ENCODE results near the gene PFKP.
A peak's percentile ranks its signal among the peaks of the same experiment; 100 is the strongest.

Gene PFKP

DNA sequence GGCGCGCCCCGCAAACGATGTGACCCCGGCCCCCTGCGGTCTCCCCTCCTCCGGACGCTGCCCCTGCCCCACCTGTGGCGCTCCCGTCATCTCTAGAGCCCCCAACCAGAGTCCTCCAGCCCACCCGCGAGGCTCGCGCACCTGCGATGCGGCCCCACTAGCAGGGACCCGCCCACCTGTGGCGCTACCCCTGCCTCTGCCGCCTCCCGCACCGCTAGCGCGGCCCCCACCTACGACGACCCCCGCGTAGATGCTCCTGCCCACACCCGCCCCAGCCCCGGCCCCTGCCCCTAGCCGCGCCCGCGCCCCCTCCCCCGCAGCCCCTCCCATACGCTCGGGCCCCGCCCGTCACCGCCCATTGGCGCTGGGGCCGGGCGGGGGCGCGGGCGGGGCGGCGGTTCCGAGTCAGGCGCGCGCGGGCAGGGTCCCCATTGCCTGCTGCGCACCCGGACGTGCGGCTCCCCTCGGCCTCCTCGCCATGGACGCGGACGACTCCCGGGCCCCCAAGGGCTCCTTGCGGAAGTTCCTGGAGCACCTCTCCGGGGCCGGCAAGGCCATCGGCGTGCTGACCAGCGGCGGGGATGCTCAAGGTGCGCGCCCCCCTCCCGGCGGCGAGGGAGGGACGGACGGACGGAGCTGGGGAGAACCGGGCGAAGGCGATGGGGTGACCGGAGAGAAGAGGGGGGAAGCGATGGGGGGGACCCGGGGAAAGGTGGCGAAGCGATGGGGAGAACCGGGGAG lies at the start of gene PFKP:
Gene PFKP, plus strand, starts transcription at position 431 of the 741 bp plus-strand sequence. Its CDS starts 48 bp downstream, at position 479.
- no peak for TF ChIP-seq ZNF274 (IDR thresholded peaks at IDR 0.05; ENCODE audit: low read depth, low read length)
- H3K4me3 ChIP-seq (ENCODE audit: low read length): peak within 1 kb of the TSS; percentile 95

DNA sequence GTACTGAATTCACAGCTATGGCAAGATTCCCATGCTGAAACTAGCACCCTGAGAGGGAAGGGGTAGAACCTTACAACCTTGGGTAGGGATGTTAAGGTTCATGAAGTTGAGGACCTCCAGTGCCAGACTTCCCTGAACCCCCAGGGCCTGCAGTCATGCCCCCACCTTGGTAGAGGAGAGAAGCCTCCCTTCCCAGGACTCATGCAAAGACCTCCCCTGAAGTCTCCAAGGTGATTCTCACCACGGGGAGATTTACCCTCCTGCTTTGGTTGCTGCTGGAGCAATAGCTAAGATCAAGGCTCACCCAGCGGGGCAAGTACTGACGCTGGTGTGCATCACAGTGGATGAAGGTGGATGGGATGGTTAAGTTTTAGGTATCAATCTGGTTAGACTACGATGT lies 49.1 kb upstream of the PFKP start:
- no peak overlapping the region for H3K4me3 ChIP-seq (ENCODE audit: low read length)
- TF ChIP-seq ZNF274 (IDR thresholded peaks at IDR 0.05; ENCODE audit: low read depth, low read length): no peak

DNA sequence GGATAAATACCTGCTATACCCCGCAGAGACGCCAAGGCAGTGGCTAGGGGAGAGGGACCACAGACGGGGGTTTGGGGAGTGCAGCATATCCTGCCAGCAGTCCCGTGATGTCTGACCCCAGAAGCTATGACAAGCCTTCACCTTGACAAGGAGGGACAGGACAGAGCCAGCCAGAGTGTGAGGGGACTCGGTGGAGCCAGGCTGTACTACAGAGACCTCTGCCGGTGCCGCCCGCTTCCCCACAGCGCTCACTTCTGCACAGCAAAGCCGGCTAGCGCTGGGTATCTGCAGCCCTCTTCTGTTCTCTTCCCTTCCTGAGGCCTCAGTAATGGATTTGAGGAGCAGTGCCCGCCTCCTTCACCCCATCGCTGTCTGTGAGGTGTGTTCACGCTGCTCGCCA lies 47.0 kb upstream of the PFKP start:
- TF ChIP-seq ZNF274 (IDR thresholded peaks at IDR 0.05; ENCODE audit: low read depth, low read length): no peak
- no peak overlapping the region for H3K4me3 ChIP-seq (ENCODE audit: low read length)

DNA sequence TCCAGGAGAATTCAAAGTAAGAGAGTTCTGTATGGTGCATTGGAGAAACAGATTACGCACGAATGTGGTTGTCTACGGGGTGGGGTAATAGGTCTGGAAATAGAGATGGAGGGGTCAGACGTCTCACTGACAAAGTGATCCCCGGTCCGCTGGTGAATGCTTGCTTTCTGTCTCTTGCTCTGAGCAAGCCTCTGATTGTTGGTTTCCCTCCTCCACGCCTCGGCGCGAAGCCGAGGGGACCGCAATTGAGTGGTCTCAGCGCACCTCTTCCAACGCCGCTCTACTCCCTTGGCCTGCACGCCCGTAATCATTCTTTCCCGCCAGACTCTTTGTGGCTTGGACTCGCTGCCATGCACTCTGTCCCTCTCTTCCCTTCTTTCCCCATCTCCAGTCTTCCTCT lies 46.5 kb upstream of the PFKP start:
- no peak overlapping the region for H3K4me3 ChIP-seq (ENCODE audit: low read length)
- no peak for TF ChIP-seq ZNF274 (IDR thresholded peaks at IDR 0.05; ENCODE audit: low read depth, low read length)

DNA sequence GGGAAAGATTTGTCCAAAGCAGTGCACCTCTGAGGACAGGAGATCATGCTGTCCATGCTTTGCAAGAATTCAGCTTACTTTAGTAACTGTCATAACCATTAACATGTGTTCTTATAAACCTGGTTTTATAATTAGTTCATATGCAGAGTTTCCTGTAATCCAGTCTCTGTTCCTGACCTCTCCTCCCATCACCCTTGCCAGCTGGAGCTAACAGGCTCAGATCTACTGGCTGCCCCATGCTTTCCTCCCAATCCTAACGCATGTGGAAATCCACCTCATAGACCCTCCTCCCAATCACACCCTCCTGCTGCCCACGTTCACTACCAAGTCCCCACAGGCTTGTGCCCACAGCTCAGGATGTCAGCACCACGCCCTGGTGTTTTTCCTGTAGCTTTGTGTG lies 45.3 kb upstream of the PFKP start:
- no peak for TF ChIP-seq ZNF274 (IDR thresholded peaks at IDR 0.05; ENCODE audit: low read depth, low read length)

DNA sequence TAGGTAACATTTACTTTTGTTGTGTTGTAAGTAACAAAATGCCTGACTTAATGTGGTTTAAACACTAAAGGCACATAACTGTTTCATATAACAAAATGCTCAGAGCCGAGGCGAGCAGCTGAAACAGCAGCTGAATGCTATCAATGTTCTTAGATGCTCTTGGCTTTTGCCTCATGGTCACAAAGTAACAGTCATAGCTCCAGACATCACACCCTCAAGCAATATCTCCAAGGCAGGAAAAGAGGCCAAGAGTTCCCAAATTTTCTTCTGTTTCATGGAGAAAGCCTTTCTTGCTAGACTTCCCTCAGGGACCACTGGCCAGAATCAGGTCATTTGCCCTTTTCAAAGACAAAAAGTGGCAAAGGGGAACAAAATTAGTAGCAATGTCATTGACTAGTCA lies 43.5 kb upstream of the PFKP start:
- no peak for TF ChIP-seq ZNF274 (IDR thresholded peaks at IDR 0.05; ENCODE audit: low read depth, low read length)
- H3K4me3 ChIP-seq (ENCODE audit: low read length): no peak overlapping the region

More for the DNA sequence above, 45.3 kb upstream of the PFKP start:
- H3K4me3 ChIP-seq (ENCODE audit: low read length): no peak overlapping the region

DNA sequence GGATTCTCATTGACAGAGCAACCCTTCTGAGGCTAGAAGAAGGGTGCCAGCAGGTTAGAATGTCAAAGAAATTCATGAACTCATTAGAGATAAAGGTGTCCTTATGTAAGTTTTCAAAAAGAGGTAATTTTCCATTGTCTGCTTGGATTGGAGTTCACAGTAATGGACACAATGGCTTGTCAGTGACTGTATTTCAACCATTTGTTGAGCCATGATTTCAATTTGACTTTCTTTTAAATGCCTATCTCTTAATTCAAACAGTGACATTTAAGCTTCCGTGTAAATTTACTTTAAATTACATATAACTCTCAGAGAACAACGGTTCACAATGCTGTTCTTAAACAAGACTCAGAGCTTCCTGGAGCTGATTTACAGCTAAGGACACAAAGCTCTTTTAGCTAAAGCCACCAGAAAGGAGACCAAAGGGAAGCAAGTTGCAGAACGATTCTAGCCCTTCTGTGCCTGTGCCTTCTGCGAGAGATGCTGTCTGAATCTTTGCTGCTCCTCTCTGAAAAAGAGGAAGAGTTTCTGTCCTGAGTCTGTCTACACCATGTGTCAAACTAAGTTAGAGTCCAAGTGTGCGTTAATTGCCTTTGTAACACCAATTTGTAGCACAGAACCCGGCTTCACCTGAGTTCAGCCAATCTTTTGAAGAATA lies 42.2 kb upstream of the PFKP start:
- no peak overlapping the region for H3K4me3 ChIP-seq (ENCODE audit: low read length)
- TF ChIP-seq ZNF274 (IDR thresholded peaks at IDR 0.05; ENCODE audit: low read depth, low read length): no peak

DNA sequence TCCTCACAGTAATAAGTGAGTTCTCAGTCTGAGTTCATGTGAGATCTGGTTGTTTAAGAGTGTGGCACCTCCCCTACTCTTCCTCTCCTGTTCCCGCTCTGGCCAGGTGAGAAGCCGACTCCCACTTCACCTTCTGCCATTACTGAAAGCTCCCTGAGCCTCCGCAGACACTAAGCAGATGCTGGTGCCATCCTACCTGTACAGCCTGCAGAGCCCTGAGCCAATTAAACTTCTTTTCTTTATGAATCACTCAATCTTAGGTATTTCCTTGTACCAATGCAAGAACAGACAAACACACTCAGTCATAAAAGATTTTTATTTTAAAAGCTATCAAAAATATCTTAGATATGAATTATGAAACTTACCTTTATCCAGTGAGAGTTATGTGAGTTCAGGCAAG lies 39.5 kb upstream of the PFKP start:
- no peak for TF ChIP-seq ZNF274 (IDR thresholded peaks at IDR 0.05; ENCODE audit: low read depth, low read length)
- H3K4me3 ChIP-seq (ENCODE audit: low read length): no peak overlapping the region

DNA sequence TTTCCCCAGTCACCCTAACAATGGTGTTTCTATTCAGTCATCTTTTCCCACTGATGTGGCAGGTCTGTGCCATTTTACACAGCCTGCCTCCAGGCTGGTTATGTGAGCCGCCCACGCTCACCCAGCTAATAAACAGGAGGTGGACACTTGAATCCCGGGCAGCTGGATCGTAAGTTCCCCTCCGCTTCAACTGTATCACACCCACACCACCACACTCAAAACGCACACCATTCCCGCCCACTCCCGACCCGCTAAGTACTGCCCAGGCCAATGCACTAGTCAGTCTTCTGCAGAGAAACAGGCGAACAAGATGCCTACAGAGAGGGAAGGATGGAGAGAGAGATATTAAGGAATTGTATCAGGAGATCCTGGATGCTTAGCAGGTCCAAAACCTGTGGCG lies 38.9 kb upstream of the PFKP start:
- no peak for TF ChIP-seq ZNF274 (IDR thresholded peaks at IDR 0.05; ENCODE audit: low read depth, low read length)
- H3K4me3 ChIP-seq (ENCODE audit: low read length): no peak overlapping the region

DNA sequence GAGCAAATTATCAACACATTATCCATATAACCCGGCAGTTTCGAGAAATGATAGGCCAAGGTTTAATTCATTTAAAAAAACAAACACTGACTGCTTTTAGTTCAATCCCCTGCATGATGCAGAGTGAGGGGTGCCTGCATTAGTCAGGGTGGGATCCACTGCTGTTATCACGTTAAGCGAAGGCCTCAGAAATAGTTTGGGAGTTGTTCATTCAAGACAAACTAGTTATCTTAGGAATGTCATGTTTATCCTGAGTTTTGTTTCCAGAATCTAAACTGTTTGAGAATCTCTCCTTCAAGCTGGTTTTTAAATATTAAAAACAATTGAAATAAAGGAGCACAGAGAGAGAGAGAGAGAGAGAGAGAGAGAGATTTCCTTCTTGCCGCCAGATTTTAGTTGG lies 36.6 kb upstream of the PFKP start:
- no peak for TF ChIP-seq ZNF274 (IDR thresholded peaks at IDR 0.05; ENCODE audit: low read depth, low read length)
- no peak overlapping the region for H3K4me3 ChIP-seq (ENCODE audit: low read length)

DNA sequence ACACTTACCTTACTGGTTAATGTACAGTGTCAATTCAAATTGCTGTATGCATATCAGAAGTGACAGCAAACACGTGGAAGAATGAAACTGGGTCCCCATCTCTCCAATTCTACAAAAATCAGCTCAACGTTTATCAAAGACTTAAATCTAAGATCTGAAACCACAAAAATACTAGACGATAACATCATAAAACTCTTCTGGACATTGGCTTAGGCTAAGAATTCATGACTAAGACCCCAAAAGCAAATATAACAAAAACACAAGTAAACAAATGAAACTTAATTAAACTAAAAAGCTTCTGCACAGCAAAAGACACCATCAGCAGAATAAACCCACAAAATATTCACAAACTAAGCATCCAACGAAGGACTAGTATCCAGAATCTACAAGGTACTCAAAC lies 35.9 kb upstream of the PFKP start:
- H3K4me3 ChIP-seq (ENCODE audit: low read length): no peak overlapping the region
- no peak for TF ChIP-seq ZNF274 (IDR thresholded peaks at IDR 0.05; ENCODE audit: low read depth, low read length)

DNA sequence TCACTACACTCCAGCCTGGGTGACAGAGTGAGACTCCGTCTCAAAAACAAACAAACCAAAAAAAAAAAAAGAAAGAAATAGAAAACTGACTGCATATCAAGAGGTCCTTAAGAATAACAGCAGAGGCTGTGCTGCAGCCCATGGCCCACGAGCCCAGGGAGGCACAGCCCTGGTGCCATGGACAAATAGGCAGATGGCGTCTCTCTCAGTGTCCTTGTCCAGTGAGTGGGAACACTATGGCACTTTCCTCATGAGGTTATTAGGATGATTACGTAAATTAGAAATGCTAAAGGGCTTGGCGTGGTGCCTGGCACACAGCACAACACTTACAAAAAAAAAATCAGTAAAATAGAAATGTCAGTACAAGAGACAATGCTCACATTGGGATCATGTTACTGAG lies 33.4 kb upstream of the PFKP start:
- TF ChIP-seq ZNF274 (IDR thresholded peaks at IDR 0.05; ENCODE audit: low read depth, low read length): no peak
- no peak overlapping the region for H3K4me3 ChIP-seq (ENCODE audit: low read length)

DNA sequence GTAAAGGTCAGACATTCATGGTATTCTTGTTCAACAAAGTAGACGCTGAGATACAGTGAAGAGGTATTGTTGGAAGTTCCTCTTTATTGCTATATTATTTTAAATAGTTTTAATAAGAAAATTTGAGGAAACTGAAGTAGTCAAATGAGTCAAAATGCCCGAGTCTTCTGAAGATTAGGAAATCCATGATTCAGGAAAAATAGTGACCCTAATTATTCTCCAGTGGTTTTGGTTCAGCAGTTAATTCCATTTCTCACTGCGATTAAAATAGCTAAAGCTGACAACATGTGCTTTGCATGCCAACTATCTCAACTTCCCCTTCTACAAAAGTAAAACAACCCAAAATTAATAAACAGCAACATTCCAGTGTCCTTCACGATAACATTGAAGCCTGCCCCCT lies 32.7 kb upstream of the PFKP start:
- no peak for TF ChIP-seq ZNF274 (IDR thresholded peaks at IDR 0.05; ENCODE audit: low read depth, low read length)
- H3K4me3 ChIP-seq (ENCODE audit: low read length): no peak overlapping the region

DNA sequence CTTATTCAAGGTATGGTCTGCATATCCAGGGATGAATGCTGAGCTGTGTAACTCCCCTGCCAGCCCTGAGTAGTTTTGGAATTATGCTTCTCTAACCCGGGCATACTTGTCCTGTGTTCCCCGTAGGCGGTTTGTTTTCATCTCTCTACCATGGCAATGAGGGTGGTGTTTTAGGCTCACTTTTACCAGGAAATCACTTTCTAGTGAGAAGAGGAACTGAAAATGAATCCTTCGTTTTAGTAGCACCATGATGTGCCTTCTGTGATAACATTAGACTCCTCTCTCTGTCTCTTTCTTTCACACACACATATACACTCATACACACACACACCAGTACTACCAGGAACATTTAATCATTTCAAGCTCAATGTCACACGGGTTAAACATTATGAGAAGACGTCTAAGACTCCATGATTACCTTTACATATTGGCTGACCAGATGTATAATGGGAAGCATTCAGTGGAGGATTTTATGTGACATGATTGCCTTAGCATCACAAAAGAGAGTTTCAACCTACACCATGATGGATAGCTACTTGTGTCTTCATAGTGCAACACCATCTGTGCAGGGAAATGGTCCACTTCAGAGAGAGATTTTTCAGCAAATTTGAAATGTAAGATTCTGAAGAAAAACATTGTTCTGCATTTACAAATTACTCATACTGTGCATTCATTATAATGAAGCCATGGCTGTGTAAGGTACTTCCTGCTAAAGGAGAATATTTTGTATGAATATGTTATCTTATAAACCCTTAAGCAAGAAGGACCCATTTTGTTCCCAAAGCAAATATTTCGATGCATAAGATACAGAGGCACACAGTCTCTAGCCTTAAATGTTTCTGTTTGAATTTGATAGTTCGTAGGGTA lies 31.0 kb upstream of the PFKP start:
- no peak overlapping the region for H3K4me3 ChIP-seq (ENCODE audit: low read length)
- no peak for TF ChIP-seq ZNF274 (IDR thresholded peaks at IDR 0.05; ENCODE audit: low read depth, low read length)

DNA sequence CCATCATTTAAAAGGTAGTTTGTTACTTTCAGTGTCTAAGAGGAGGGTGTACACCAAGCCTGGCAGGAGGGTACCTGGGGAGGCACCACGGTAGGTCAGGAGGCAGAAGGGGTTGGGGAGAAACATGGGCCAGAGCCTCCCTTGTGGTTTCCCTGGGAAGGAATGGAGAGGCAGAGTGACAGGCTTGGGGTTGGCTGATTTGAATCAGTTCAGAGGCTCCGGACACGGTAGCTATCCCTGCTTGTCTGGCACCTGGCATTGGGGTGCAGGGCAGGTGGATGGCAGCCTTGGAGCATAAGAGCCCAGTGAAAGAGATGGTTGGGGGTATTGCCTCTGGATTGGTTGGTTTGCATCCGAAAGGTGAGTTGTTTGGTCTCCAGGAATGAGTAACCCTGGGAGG lies 30.2 kb upstream of the PFKP start:
- no peak overlapping the region for H3K4me3 ChIP-seq (ENCODE audit: low read length)
- no peak for TF ChIP-seq ZNF274 (IDR thresholded peaks at IDR 0.05; ENCODE audit: low read depth, low read length)

Data from GM08714 (cell line).